Gastrocnemius medialis (tissue), 4 donors: Measurements from ENCODE around the gene MTFR2.

ENCODE experiments used
- CTCF ChIP-seq, 5 experiments: fragments of 450-650 bp in 3 of 5; fragments of 200-600 bp in 2 of 5; sonication (generic) in 2 of 5; IDR thresholded peaks in 4 of 5; conservative IDR thresholded peaks in 1 of 5; 1 replicate in 4 of 5; 2 replicates in 1 of 5; pipeline ENCODE4 v1.5.1; 2016 to 2019; ENCODE audit warnings: antibody characterized with exemption in 5 of 5, mild to moderate bottlenecking in 3 of 5, moderate library complexity in 3 of 5
- POLR2A ChIP-seq, 2 donors: fragments of 450-650 bp; IDR thresholded peaks; one replicate each; pipeline ENCODE4 v1.6.1; 2017; ENCODE audit warnings: antibody characterized with exemption in 2 of 2, mild to moderate bottlenecking in 2 of 2, moderate library complexity in 2 of 2

- TF ChIP-seq CTCF (IDR thresholded peaks at IDR 0.05 in 4 of 5, conservative IDR thresholded peaks at IDR 0.05 in 1 of 5) (no peak), POLR2A (IDR thresholded peaks at IDR 0.05) (no peak)
Observed at GRCh38 chr6:136213012-136213539, 37.0 kb downstream of the MTFR2 start.
